HG03280 (cell line): Measurements from ENCODE around the gene USP31.

Experiments
- ATAC-seq: cut with Tn5 transposase; IDR thresholded peaks from one replicate; pipeline ENCODE4 v1.9.1; 2021; ENCODE audit warnings: mild to moderate bottlenecking, moderate library complexity; ENCODE audit not compliant: unreplicated experiment

USP31 gene

DNA sequence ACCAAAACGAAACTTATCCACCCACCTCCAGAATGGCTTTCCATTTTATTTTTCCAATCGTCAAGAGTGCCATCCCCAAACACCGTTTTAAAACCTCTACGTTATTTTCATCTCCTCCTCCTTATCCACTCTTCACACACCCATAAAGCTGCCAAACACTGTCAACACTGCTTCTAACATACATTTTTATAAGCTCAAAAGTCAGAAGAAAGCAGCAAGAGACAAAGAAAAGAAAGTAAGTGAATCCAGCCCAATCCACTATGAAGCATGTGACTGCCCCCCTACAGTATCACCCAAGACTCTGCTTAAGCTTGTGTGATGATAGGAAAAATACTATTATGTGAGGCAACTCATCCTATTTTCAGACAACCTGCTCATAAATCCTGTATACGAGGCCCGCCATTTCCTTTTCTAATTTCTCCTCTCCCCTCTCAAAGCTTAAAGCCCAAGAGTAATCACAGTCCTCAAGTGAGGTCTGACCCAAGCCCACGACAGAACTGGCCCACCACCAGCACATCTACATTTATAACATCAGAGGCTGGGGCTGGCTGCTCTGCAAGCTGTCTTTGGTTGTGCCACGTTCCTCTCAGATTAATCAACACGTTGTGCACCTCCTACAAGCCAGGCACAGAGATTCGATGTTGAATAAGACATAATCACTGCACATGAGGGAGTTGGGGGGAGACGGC lies 16.3 kb downstream of the USP31 start:
- ATAC-seq: no peak

- no peak for ATAC-seq
Observed at GRCh38 chr16:23131931-23132621, 17.2 kb downstream of the USP31 start.

- ATAC-seq: no peak
Observed at GRCh38 chr16:23131436-23131835, 17.8 kb downstream of the USP31 start.

- ATAC-seq: no peak
Observed at GRCh38 chr16:23131036-23131435, 18.2 kb downstream of the USP31 start.

- ATAC-seq: no peak
Observed at GRCh38 chr16:23129686-23130085, 19.6 kb downstream of the USP31 start.

GRCh38 chr16:23128056-23128455 lies 21.2 kb downstream of the USP31 start:
- ATAC-seq: no peak

- no peak for ATAC-seq
Observed at GRCh38 chr16:23125277-23125676, 24.0 kb downstream of the USP31 start.

DNA sequence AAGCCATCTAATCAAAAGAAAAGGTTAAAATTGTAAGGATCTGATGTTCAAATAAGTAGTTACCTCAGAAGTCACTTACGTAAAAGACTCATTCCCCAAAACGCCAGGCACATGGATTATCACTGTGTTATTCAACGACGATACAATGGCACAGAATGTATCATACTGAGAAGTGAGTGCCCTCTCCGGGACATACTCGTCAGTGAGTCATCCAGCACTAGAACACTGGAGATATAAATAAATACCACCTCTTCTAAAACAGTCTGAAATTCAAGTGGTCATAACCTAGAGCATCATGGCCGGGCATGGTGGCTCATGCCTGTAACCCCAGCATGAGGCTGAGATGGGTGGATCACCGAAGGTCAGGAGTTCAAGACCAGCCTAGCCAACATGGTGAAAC lies 24.9 kb downstream of the USP31 start:
- no peak for ATAC-seq

- no peak for ATAC-seq
Observed at GRCh38 chr16:23122144-23122543, 27.1 kb downstream of the USP31 start.

DNA sequence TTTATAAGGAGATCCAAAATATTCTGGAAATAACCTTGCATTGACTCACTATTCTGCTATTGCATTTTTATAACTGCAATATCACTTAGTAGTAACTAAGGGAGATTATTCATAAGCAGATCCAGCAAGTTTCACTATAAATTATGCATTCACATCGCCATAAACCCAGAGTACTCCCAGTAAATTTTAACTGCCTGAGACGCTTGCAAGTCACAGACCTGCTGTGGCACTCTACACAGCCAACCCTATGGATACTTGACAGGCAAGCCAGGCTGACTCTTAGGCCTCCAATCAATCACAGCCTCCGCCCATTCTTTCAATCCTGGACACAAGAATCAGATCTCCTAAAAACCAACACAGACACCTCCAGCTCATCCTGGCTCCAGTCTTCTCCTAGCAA lies 28.2 kb downstream of the USP31 start:
- no peak for ATAC-seq

GRCh38 chr16:23120562-23120961 lies 28.7 kb downstream of the USP31 start:
- ATAC-seq: no peak

- ATAC-seq: no peak
Observed at GRCh38 chr16:23119570-23119969, 29.7 kb downstream of the USP31 start.

DNA sequence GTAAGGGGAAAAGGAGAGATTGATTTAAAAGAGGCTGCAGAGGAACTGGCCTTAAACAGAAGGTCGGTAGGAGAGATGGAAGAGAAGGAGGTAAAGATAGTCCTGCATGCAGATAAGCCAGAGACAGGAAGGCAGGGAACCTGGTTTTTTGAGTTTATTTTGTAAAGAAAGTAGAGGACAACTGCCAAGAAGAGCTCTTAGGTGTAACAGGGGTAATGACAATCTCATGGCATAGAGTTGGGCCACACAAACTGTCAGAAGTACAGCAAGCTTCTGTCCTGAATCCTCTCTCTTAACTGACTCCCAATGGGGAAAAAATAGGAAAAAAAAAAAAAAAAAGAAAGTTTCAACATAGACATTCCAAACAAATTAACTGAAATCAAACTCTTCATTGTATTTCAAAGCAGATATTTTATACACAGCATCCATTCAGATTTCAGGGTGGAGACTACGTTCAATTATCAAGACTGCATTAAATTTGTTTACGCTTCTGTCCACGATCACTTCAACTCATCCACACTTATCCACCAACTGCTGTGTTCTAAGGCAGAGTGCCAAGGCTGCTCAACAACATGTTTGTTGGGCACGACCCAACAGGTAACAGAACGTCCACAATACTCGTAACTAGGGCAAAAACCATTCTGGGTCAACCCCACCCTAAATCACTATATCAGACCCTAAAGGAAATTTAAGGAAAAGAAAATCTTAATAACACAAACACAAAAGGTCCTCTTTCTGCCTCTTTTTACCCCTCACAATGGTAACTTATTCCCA lies 34.9 kb downstream of the USP31 start:
- no peak for ATAC-seq

GRCh38 chr16:23113185-23113584 lies 36.1 kb downstream of the USP31 start:
- ATAC-seq: no peak

GRCh38 chr16:23110257-23110899 lies 38.9 kb downstream of the USP31 start:
- ATAC-seq: no peak

GRCh38 chr16:23107936-23108335 lies 41.3 kb downstream of the USP31 start:
- ATAC-seq: no peak

DNA sequence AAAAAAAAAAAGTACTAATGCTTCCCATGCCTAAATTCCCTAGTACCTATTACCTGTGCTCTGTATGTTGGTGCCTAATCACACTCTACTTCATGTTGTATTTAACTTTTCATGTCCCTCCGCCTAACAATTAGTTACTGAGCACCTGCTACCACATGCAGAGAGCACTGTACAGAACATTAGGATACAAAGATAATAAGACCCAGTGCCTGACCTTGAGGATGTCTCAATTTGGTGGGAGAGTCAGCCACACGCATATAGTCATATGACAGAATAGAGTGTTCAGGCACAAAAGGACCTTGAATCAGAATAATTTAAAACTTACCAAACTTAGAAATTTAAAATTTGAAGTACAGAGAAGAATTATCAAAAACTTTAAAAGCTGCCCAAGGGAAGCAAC lies 42.1 kb downstream of the USP31 start:
- no peak for ATAC-seq

- ATAC-seq: no peak
Observed at GRCh38 chr16:23105309-23105708, 43.9 kb downstream of the USP31 start.

GRCh38 chr16:23104032-23104955 lies 45.0 kb downstream of the USP31 start:
- ATAC-seq: no peak

DNA sequence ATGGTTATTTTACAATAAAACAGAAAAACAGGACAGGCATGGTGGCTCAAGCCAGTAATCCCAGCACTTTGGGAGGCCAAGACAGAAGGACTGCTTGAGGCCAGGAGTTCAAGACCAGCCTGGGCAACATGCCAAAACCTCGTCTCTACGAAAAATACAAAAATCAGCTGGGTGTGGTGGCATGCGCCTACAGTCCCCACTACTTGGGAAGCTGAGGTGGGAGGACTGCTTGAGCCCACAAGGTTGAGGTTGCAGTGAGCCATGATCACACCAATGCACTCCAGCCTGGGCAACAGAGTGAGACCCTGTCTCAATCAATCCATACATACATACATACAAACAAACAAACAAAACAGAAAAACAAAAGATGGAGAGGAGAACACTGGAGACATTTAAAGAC lies 45.6 kb downstream of the USP31 start:
- ATAC-seq: no peak
